ENCODE data around the gene S100A7A.
A peak's percentile ranks its signal among the peaks of the same experiment; 100 is the strongest.

Gene S100A7A

GRCh38 chr1:153415850-153416570 is at the start of gene S100A7A:
TSS of gene S100A7A (plus strand) at chr1:153416520. CDS start at chr1:153418083, 1,563 bp downstream.
- DNase-seq (ENCODE audit: low read depth, low spot score), result no peak

GRCh38 chr1:153367090-153367489 is 49.2 kb upstream of the S100A7A start:
- no peak for DNase-seq (ENCODE audit: low read depth, low spot score)

- no peak for DNase-seq (ENCODE audit: low read depth, low spot score)
These were observed 47.8 kb upstream of the S100A7A start for GRCh38 chr1:153368495-153368894.

GRCh38 chr1:153370146-153370545 is 46.2 kb upstream of the S100A7A start:
- no peak for DNase-seq (ENCODE audit: low read depth, low spot score)

- no peak for DNase-seq (ENCODE audit: low read depth, low spot score)
These were observed 45.1 kb upstream of the S100A7A start for GRCh38 chr1:153371231-153371630.

GRCh38 chr1:153372571-153372970 is 43.7 kb upstream of the S100A7A start:
- DNase-seq (ENCODE audit: low read depth, low spot score), result no peak

GRCh38 chr1:153374071-153374470 is 42.2 kb upstream of the S100A7A start:
- no peak for DNase-seq (ENCODE audit: low read depth, low spot score)

- peak; percentile 83 for DNase-seq (ENCODE audit: low read depth, low spot score)
These were observed 40.8 kb upstream of the S100A7A start, which contains the start of gene S100A12 for GRCh38 chr1:153375511-153375910. TSS of gene S100A12 (minus strand) at chr1:153375621. CDS start at chr1:153374592, 1,029 bp downstream.

- DNase-seq (ENCODE audit: low read depth, low spot score), result no peak
These were observed 36.7 kb upstream of the S100A7A start for GRCh38 chr1:153379591-153379990.

- DNase-seq (ENCODE audit: low read depth, low spot score), result no peak
These were observed 35.6 kb upstream of the S100A7A start for GRCh38 chr1:153380711-153381110.

GRCh38 chr1:153384958-153385580 is 31.3 kb upstream of the S100A7A start:
- DNase-seq (ENCODE audit: low read depth, low spot score), result no peak

- no peak for DNase-seq (ENCODE audit: low read depth, low spot score)
These were observed 29.8 kb upstream of the S100A7A start for GRCh38 chr1:153386500-153386901.

- no peak for DNase-seq (ENCODE audit: low read depth, low spot score)
These were observed 29.3 kb upstream of the S100A7A start for GRCh38 chr1:153387001-153387400.

- DNase-seq (ENCODE audit: low read depth, low spot score), result no peak
These were observed 28.5 kb upstream of the S100A7A start for GRCh38 chr1:153387785-153388184.

GRCh38 chr1:153389401-153389800 is 26.9 kb upstream of the S100A7A start:
- no peak for DNase-seq (ENCODE audit: low read depth, low spot score)

GRCh38 chr1:153389973-153390879 is 26.1 kb upstream of the S100A7A start:
- DNase-seq (ENCODE audit: low read depth, low spot score), result no peak

GRCh38 chr1:153390938-153391710 is 25.2 kb upstream of the S100A7A start, which contains the start of gene S100A8:
TSS of gene S100A8 (minus strand) at chr1:153391073. CDS start at chr1:153390535, 538 bp downstream.
- DNase-seq (ENCODE audit: low read depth, low spot score), result no peak

- DNase-seq (ENCODE audit: low read depth, low spot score), result no peak
These were observed 24.1 kb upstream of the S100A7A start for GRCh38 chr1:153392258-153392657.

GRCh38 chr1:153392822-153393221 is 23.5 kb upstream of the S100A7A start:
- DNase-seq (ENCODE audit: low read depth, low spot score), result no peak

GRCh38 chr1:153393926-153394325 is 22.4 kb upstream of the S100A7A start:
- DNase-seq (ENCODE audit: low read depth, low spot score), result no peak

GRCh38 chr1:153394391-153394790 is 21.9 kb upstream of the S100A7A start:
- DNase-seq (ENCODE audit: low read depth, low spot score), result no peak

Data from astrocyte of the hippocampus (primary cell).